ENCODE data around the gene LRGUK. TPM values are rescaled to one million over a fixed set of nuclear protein-coding genes. Genes with fewer than 3 reads are reported as not detected.
"Not testable (repeated sequence)": the region's sequence is repeated elsewhere in the genome, so short reads cannot be mapped to it uniquely, and the experiment has no call there.

Gene LRGUK
- total RNA-seq, 2 experiments from 2014 or later, result 0.07 to 0.14 TPM

DNA sequence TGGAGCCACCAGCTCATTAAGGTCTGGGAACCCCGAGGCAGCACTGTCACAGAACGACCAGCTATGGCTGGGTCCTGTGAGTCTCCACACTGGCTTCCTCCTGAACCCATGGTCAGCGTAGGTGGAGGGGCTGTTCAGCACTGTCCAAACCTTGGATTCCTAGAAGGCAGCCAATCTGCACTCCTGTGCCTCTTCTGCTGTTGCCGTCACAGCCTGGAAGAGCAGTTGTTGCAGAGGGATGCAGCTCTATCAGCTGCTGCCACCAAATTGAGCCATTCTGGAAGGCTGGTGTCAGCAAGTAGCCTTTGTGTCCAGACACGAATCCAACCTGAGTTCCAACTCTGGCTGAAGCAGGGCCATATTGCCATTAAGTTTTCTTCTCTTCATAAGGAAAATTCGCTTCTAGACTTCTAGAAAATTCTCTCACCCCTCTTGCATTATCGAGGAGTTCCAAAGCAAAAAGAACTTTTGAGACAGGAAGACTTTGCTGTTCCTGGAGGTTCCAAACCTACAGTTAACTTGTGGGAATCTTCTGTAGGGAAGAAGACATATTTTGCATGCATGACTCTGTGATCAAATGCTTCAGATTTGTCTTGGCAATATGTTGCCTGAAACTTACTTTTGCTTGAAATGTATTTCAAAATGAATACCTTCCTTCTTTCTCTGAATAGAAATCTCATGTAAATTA lies 84.0 kb downstream of the LRGUK start:
- Mint-ChIP-seq H3K4me1 (no peaks in the 10 kb centered on the region), H3K36me3 (ENCODE audit: low read depth) (no peaks in the 10 kb centered on the region), H3K27me3 (peaks cover 5% of the 10 kb centered on the region), H3K4me3 (no peak overlapping the region), H3K9me3 (ENCODE audit: low read depth) (no peaks in the 10 kb centered on the region), H3K27ac (no peak overlapping the region)
- ATAC-seq (no peak), DNase-seq (no peak)
- ChIA-PET POLR2A (no interaction called here), CTCF (no interaction called here)
- intact Hi-C loops (cut with DNase I, micrococcal nuclease), result no loop called here

DNA sequence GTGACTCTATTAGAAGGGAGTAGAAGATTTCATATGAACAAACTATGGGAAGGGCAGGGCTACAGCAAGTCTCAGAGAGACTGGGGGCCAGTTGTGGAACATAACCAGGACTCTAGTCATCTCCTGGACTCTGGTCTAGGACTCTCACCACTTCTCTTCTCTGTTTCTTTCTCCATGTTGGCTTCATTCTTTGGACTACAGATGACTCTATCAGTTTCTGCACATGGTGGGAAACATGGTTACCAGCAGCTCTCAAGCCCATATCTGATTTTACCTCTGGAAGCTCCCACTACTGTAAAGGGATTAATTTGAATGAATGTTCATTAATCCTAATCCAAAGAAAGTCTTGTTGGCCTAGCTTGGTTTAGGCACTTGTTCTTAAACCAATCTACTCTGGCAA lies 84.7 kb downstream of the LRGUK start:
- Mint-ChIP-seq H3K9me3 (ENCODE audit: low read depth) (no peaks in the 10 kb centered on the region), H3K27ac (no peak overlapping the region), H3K4me3 (no peak overlapping the region), H3K4me1 (no peaks in the 10 kb centered on the region), H3K36me3 (ENCODE audit: low read depth) (no peaks in the 10 kb centered on the region), H3K27me3 (peaks cover 5% of the 10 kb centered on the region)
- DNase-seq (no peak), ATAC-seq (no peak)
- intact Hi-C loops (cut with DNase I, micrococcal nuclease), result no loop called here
- ChIA-PET POLR2A (no interaction called here), CTCF (interaction anchor here (0.9 kb wide), 1 partner anchor 117 kb away, joined by 3 read pairs; no protein-coding TSS in a partner anchor)

DNA sequence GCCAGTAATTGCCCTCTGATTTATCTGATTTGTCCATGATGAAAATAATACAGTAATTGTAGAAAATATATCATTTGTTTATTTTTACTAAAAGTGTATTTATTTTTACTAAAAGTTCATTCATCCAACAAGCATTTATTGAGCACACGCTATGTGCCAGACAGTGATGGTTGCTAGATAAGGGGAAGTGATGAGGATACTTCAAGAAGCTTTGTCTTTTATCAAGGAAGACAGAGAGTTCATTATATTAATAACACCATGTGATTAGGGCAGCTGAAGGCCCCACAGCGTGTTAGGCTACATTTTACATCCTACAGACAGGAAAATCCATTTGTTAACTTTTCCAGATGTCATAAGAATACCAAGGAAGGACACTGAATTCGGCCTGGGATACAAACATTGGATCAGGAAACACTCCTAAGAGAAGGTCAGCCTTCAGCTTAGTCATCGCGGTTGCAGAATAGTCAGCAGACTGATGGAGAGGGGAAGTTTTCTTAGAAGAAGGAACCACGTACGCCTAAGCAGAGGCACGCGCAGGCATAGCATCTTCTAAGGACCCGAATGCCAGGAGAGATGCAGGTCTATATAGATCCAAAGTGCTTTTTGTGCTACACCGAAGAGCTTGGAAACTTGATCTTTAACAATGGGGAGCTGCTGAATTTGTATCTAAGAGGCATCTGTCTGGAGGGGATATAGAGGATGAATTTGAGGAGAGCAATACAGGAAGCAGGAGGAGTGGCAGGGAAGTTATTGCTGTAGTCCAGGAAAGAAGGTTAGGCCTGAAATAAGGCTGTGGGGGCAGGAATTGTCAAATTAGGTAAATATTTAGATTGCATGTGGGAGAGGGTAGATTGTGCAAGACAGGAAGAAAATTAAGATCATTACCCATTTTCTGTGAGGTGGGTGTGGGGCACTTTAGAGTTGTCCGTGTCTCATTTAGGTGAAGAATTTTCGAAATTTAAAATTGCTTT lies 85.7 kb downstream of the LRGUK start:
- DNase-seq (no peak), ATAC-seq (no peak)
- POLR2A ChIA-PET, result no interaction called here
- Mint-ChIP-seq H3K4me1 (no peaks in the 10 kb centered on the region), H3K27me3 (peaks cover 5% of the 10 kb centered on the region), H3K36me3 (ENCODE audit: low read depth) (no peaks in the 10 kb centered on the region), H3K9me3 (ENCODE audit: low read depth) (no peaks in the 10 kb centered on the region), H3K4me3 (no peak overlapping the region), H3K27ac (no peak overlapping the region)
- CTCF ChIA-PET, result interaction anchor here (0.7 to 0.9 kb wide), 2 partner anchors 8 to 116 kb away, joined by 3 to 4 read pairs; no protein-coding TSS in a partner anchor
- intact Hi-C loops (cut with DNase I, micrococcal nuclease), result no loop called here

DNA sequence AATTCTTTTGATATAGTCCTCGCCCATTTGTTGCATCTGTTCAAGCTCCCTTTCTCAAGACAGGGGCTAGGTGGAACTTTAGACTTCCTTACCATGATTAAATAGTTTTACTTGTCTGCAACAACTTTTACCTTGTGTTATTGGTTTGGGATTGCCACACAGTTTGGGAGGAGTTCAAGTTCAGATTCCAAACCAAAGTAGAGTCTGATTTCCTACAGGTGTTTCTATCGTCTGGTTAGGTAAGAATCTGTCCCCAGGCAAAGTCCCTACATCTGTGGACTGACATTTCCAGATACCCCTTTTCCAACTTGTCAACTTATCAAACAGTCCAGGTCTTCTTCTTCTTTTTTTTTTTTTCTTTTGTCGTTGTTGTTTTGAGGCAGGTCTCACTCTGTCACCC lies 93.1 kb downstream of the LRGUK start:
- Mint-ChIP-seq H3K27me3 (peaks cover 3% of the 10 kb centered on the region), H3K4me1 (no peaks in the 10 kb centered on the region), H3K4me3 (no peak overlapping the region), H3K27ac (no peak overlapping the region), H3K36me3 (ENCODE audit: low read depth) (no peaks in the 10 kb centered on the region), H3K9me3 (ENCODE audit: low read depth) (no peaks in the 10 kb centered on the region)
- ChIA-PET POLR2A (no interaction called here), CTCF (no interaction called here)
- DNase-seq (no peak), ATAC-seq (no peak)
- intact Hi-C loops (cut with DNase I, micrococcal nuclease), result no loop called here

DNA sequence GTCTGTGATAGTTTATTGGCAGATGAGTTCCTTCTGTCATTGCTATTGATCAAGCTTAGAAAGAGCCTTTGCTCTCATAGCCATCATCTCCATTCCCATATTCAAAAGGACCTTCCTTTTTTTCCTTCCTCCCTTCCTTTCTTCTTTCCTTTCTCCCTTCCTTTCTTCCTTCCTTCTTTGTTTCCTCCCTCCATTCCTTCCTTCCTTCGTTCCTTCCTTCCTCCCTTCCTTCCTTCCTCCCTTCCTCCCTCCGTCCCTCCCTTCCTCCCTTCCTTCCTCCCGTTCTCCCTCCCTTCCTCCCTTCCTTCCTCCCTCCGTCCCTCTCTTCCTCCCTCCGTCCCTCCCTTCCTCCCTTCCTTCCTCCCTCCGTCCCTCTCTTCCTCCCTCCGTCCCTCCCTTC lies 104.2 kb downstream of the LRGUK start:
- intact Hi-C loops (cut with DNase I, micrococcal nuclease); ATAC-seq; H3K4me1 Mint-ChIP-seq; H3K27ac Mint-ChIP-seq; DNase-seq; CTCF ChIA-PET; POLR2A ChIA-PET; H3K9me3 Mint-ChIP-seq (ENCODE audit: low read depth); H3K36me3 Mint-ChIP-seq (ENCODE audit: low read depth); H3K4me3 Mint-ChIP-seq: not testable (repeated sequence)
- peaks cover 10% of the 10 kb centered on the region for H3K27me3 Mint-ChIP-seq

DNA sequence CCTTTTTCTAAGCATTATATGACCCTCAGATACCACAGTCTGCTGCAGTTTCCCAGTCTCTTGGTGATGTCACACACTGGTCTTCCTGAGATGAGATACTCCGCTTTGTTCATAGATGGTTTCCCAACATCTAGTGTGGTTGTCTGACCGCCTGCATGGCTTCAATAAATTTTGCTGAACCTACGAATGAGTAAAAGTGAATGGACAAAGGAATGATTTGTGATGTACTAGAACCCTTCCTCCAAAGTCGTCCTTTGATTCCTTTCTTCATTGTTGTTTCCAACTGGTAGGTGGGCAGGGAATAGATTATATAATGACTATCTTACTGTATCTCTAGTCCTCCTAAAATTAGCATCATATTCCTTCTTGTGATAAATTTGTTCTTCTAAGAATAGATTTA lies 107.1 kb downstream of the LRGUK start:
- DNase-seq, result no peak
- Mint-ChIP-seq H3K36me3 (ENCODE audit: low read depth) (no peaks in the 10 kb centered on the region), H3K27me3 (peaks cover 14% of the 10 kb centered on the region), H3K4me3 (no peak overlapping the region), H3K27ac (no peak overlapping the region), H3K4me1 (no peaks in the 10 kb centered on the region), H3K9me3 (ENCODE audit: low read depth) (peaks cover 7% of the 10 kb centered on the region)
- no peak for ATAC-seq
- CTCF ChIA-PET, result no interaction called here
- POLR2A ChIA-PET, result no interaction called here
- intact Hi-C loops (cut with DNase I, micrococcal nuclease), result no loop called here

DNA sequence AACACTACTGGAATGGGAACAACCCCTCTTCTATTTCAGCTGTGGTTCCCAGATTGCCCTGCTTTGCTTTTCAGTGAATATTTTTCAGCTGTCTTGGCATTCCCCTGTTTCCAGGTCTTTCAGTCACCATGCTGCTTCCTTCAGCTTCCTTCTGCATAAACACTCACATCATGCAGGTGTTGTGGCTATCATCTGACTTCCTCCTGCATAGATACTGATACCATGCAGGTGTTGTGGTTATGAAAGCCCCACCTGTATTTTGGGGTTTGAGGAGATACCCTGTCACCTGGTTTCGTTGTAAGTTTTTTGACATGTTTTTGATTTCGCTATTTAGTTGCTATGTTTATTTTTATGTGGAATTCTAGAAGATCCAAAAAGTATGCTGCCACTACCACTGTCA lies 118.1 kb downstream of the LRGUK start:
- Mint-ChIP-seq H3K9me3 (ENCODE audit: low read depth) (peaks cover 10% of the 10 kb centered on the region), H3K36me3 (ENCODE audit: low read depth) (no peaks in the 10 kb centered on the region), H3K4me3 (no peak overlapping the region), H3K4me1 (no peaks in the 10 kb centered on the region), H3K27ac (no peak overlapping the region), H3K27me3 (peaks cover 6% of the 10 kb centered on the region)
- intact Hi-C loops (cut with DNase I, micrococcal nuclease), result no loop called here
- ATAC-seq, result no peak
- CTCF ChIA-PET, result no interaction called here
- DNase-seq, result no peak
- POLR2A ChIA-PET, result no interaction called here

DNA sequence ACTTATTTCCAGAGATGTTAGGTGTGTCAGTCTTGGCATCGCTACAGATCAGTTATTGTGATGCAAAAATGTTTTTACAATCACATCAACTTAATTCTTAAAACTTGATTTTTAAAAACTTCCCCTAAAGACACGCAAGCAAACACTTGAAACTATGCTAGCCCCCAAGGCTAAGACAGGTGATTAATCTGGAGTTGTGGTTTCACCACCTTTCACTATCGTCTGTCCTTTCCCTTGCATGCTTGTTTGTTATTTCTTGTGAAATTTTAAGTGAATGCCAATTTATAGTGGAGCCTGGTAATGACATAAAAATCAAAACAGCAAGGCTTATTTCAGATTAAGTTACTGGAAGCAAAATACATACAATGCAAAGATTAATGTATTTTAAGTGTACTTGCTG lies 119.2 kb downstream of the LRGUK start:
- intact Hi-C loops (cut with DNase I, micrococcal nuclease), result no loop called here
- POLR2A ChIA-PET, result no interaction called here
- no peak for DNase-seq
- no peak overlapping the region for H3K27ac Mint-ChIP-seq
- H3K4me1 Mint-ChIP-seq, result no peaks in the 10 kb centered on the region
- H3K27me3 Mint-ChIP-seq, result peaks cover 3% of the 10 kb centered on the region
- peaks cover 1% of the 10 kb centered on the region for H3K9me3 Mint-ChIP-seq (ENCODE audit: low read depth)
- CTCF ChIA-PET, result no interaction called here
- no peak for ATAC-seq
- H3K4me3 Mint-ChIP-seq, result no peak overlapping the region
- no peaks in the 10 kb centered on the region for H3K36me3 Mint-ChIP-seq (ENCODE audit: low read depth)

DNA sequence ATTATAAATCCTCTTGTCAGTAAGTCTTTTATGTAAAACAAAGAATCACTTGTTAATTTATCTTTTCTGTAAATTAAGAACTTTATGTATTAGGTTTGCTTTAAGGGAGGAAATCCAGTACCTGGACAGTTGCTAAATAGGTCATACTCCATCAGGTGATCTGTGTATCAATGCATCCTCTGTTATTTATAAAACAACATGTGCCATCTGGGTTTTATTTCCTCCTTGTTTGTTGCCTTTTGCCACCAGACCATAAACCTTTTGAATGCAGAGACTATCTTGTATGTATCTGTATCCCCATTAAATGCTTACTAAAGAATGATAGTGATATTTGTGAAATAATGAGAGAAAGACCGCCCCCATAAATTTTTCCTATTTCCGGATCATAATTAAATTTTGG lies 119.6 kb downstream of the LRGUK start:
- H3K4me3 Mint-ChIP-seq, result no peak overlapping the region
- intact Hi-C loops (cut with DNase I, micrococcal nuclease), result no loop called here
- no peak overlapping the region for H3K27ac Mint-ChIP-seq
- H3K4me1 Mint-ChIP-seq, result no peaks in the 10 kb centered on the region
- H3K9me3 Mint-ChIP-seq (ENCODE audit: low read depth), result peaks cover 1% of the 10 kb centered on the region
- H3K27me3 Mint-ChIP-seq, result peaks cover 3% of the 10 kb centered on the region
- POLR2A ChIA-PET, result interaction anchor here (0.8 kb wide), 1 partner anchor 163 kb away, joined by 3 read pairs; no protein-coding TSS in a partner anchor
- no peaks in the 10 kb centered on the region for H3K36me3 Mint-ChIP-seq (ENCODE audit: low read depth)
- CTCF ChIA-PET, result interaction anchor here (0.7 kb wide), 1 partner anchor 87 kb away, joined by 3 read pairs; no protein-coding TSS in a partner anchor
- no peak for ATAC-seq
- no peak for DNase-seq

DNA sequence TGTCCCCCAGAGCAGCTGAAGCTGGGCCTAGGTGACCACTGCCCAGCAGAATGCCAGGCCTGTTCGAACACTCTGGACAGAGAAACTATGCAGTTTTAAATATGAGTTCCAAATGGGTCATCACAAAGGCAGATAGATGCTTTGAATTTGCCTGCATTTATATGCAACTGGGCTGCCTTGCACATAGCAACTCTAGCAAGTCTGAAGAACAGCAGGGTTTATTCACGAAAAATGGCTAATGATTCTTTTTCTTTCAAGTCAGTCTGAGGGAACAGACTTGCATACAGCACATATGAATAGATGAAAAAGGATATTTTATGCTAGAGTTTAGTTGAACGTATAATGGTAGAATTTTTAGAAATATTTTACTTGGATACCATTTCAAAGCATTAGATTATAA lies 121.1 kb downstream of the LRGUK start:
- H3K36me3 Mint-ChIP-seq (ENCODE audit: low read depth), result no peaks in the 10 kb centered on the region
- no peak for DNase-seq
- no peak overlapping the region for H3K27ac Mint-ChIP-seq
- H3K4me3 Mint-ChIP-seq, result no peak overlapping the region
- ChIA-PET CTCF (no interaction called here), POLR2A (no interaction called here)
- intact Hi-C loops (cut with DNase I, micrococcal nuclease), result no loop called here
- H3K9me3 Mint-ChIP-seq (ENCODE audit: low read depth), result peaks cover under 1% of the 10 kb centered on the region
- H3K4me1 Mint-ChIP-seq, result no peaks in the 10 kb centered on the region
- no peak for ATAC-seq
- peaks cover 3% of the 10 kb centered on the region for H3K27me3 Mint-ChIP-seq

DNA sequence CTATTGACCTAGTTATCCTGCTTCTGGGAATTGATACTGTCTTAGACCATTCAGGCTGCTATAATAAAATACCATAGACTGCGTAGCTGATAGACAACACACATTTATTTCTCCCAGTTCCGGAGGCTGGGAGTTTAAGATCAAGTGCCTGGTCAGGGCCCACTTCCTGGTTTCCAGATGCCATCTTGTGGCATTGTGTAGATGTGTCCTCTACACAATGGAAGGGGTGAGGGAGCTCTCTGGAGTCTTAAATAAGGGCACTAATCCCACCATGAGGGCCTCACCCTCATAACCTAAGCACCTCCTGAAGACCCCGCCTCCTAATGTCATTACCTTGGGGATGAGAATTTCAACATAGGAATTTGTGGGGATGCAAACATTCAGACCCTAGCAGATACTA lies 127.2 kb downstream of the LRGUK start:
- Mint-ChIP-seq H3K9me3 (ENCODE audit: low read depth) (no peaks in the 10 kb centered on the region), H3K27me3 (peaks cover 5% of the 10 kb centered on the region), H3K4me1 (no peaks in the 10 kb centered on the region), H3K36me3 (ENCODE audit: low read depth) (no peaks in the 10 kb centered on the region), H3K27ac (no peak overlapping the region), H3K4me3 (no peak overlapping the region)
- CTCF ChIA-PET, result no interaction called here
- no peak for DNase-seq
- intact Hi-C loops (cut with DNase I, micrococcal nuclease), result no loop called here
- POLR2A ChIA-PET, result no interaction called here
- no peak for ATAC-seq

DNA sequence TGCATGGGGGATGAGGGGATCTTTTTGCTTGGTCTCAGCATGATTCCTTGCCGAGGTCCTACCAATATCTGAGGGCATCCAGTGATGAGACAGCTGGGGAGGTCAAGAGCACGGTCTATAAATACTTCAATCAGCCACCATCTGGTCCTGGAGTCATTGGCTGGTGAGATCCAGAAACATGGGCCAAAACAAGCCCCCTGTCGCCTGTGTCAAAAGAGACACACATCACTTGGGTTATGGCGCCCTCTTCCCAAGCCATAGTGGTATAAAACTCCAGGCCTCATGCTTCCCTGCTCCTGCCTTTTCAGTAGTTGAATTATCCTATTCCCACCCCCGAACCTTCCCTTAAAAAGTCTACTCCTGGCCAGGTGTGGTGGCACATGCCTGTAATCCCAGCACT lies 128.7 kb downstream of the LRGUK start:
- POLR2A ChIA-PET, result no interaction called here
- intact Hi-C loops (cut with DNase I, micrococcal nuclease), result no loop called here
- no peak for ATAC-seq

More for the DNA sequence above, 128.7 kb downstream of the LRGUK start:
- CTCF ChIA-PET, result interaction anchor here (0.6 kb wide), 1 partner anchor 354 kb away, joined by 3 read pairs; no protein-coding TSS in a partner anchor
- H3K4me1 Mint-ChIP-seq, result no peaks in the 10 kb centered on the region
- no peaks in the 10 kb centered on the region for H3K36me3 Mint-ChIP-seq (ENCODE audit: low read depth)
- no peak overlapping the region for H3K4me3 Mint-ChIP-seq
- peaks cover 5% of the 10 kb centered on the region for H3K27me3 Mint-ChIP-seq
- DNase-seq, result no peak
- no peak overlapping the region for H3K27ac Mint-ChIP-seq
- H3K9me3 Mint-ChIP-seq (ENCODE audit: low read depth), result no peaks in the 10 kb centered on the region
